Activated T-cell treated with anti-CD3 and anti-CD28 coated beads, Interleukin-2, amount 50 U/mL, for 4 hours (primary cell): Measurements from ENCODE around the gene GUCA1C. TPM values are rescaled to one million over a fixed set of nuclear protein-coding genes. Genes with fewer than 3 reads are reported as not detected.

ENCODE experiments used
- ATAC-seq, 2 donors: fragments of 200-7000 bp; cut with Tn5 transposase; one replicate each; pipeline ENCODE4 v1.10.0; 2021
- DNase-seq: peaks from one replicate; pipeline ENCODE4 v3.0.0-alpha.2; 2020
- H3K27me3 Mint-ChIP-seq: one replicate; pipeline ENCODE4 v1.8.0; 2021; ENCODE audit warnings: low read depth, mixed read lengths
- H3K36me3 Mint-ChIP-seq: one replicate; pipeline ENCODE4 v1.8.0; 2022; ENCODE audit warnings: mixed read lengths; ENCODE audit not compliant: insufficient read depth
- H3K4me1 Mint-ChIP-seq: one replicate; pipeline ENCODE4 v1.8.0; 2021; ENCODE audit warnings: low read depth, mixed read lengths
- H3K4me3 Mint-ChIP-seq: one replicate; pipeline ENCODE4 v1.8.0; 2021; ENCODE audit warnings: mild to moderate bottlenecking, moderate library complexity, mixed read lengths
- H3K9me3 Mint-ChIP-seq: one replicate; pipeline ENCODE4 v1.8.0; 2021; ENCODE audit warnings: mixed read lengths
- total RNA-seq, 3 donors: library from RNA; stranded (reverse); gene quantifications; one replicate each; pipeline ENCODE4 v1.2.1, GENCODE V29; 2021

GUCA1C gene, protein sequence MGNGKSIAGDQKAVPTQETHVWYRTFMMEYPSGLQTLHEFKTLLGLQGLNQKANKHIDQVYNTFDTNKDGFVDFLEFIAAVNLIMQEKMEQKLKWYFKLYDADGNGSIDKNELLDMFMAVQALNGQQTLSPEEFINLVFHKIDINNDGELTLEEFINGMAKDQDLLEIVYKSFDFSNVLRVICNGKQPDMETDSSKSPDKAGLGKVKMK
- total RNA-seq, result not detected

DNA sequence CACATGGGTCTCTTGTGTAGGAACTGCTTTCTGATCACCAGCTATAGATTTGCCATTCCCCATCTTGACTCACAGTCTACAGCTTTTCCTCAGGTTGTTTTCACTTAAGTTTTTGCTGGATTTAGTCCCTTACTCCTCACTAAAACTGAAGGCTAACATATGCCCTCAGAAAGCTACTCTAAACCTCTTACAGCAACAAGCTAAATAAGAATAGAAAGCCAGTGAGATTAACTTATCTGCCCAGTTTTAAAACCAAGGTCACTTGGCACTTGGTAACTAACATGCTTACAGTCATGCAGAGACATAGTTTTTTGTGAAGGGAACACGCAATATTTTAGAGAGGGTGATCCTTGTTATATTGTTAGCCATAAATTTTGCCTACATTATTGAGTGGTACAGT, at the start of gene GUCA1C:
TSS of gene GUCA1C (minus strand) at position 180 of the 400 bp plus-strand sequence. CDS start at position 63, 117 bp downstream.
- no peak for DNase-seq
- Mint-ChIP-seq H3K4me1 (no peaks in the 10 kb centered on the region), H3K27me3 (peaks cover 16% of the 10 kb centered on the region), H3K9me3 (no peaks in the 10 kb centered on the region), H3K4me3 (no peak within 1 kb of the TSS), H3K36me3 (no peaks in the 10 kb centered on the region)
- no peak for ATAC-seq

DNA sequence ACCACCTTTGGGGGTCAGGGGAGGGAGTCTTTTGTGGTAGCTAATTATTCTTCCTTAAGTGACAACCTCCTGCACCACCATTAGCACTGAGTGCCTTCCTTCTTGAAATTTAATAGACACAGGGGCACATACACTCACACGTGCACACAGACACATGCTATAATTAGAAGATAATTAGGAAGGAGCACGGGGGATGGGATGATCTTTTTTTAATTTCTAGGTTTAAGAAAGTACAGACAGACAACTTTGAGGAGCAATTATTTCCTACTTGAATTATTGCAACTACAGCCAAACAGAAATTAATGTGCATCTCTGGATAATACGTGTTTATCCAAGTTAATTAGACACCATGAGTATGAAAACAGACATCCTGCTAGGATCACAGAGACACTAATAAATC, 44.8 kb upstream of the GUCA1C start:
- DNase-seq (no peak), ATAC-seq (no peak)
- peaks cover 13% of the 10 kb centered on the region for H3K27me3 Mint-ChIP-seq
- H3K4me3 Mint-ChIP-seq, result no peak overlapping the region
- H3K36me3 Mint-ChIP-seq, result no peaks in the 10 kb centered on the region
- H3K4me1 Mint-ChIP-seq, result no peaks in the 10 kb centered on the region
- H3K9me3 Mint-ChIP-seq, result no peaks in the 10 kb centered on the region

DNA sequence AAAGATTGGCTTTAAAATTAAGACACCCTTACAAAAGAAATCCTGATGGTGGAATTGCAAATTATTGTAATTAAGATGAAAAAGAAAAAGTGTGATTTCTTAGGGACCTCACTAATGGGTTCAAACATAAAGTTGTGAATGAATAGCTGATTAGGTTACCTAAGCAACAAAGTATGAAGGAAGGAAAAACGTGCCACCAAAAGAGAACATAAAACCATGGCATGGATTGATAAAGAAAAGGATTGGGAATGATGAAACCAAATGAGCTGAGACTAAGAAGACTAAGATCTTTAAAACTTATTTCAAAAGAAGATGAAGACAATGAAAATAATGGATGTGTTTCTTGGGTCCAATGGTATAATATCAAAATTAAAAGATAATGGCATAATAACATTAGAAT, 32.2 kb upstream of the GUCA1C start:
- H3K4me1 Mint-ChIP-seq, result no peaks in the 10 kb centered on the region
- DNase-seq, result no peak
- no peaks in the 10 kb centered on the region for H3K9me3 Mint-ChIP-seq
- peaks cover 19% of the 10 kb centered on the region for H3K27me3 Mint-ChIP-seq
- H3K36me3 Mint-ChIP-seq, result no peaks in the 10 kb centered on the region
- ATAC-seq, result no peak
- no peak overlapping the region for H3K4me3 Mint-ChIP-seq

DNA sequence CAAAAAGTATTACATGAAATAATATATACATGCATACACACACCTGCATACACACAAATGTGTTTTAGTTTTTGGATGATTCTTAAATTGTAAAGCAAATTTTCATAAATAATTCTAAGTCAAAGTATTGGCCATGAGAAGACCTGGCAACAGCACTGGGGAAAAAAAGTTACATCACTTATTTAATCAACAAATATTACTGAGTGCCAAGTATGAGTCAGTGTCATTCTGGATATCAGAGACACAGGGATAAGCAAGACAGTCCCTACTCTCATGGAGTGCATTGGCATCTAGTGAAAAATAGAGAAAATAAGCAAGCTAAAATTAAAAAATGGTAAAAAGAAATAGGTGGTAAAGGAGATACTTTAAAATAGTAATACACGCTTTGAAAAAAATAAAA, 29.4 kb upstream of the GUCA1C start:
- DNase-seq (no peak), ATAC-seq (no peak)
- Mint-ChIP-seq H3K4me3 (no peak overlapping the region), H3K4me1 (no peaks in the 10 kb centered on the region), H3K27me3 (peaks cover 19% of the 10 kb centered on the region), H3K9me3 (no peaks in the 10 kb centered on the region), H3K36me3 (no peaks in the 10 kb centered on the region)

DNA sequence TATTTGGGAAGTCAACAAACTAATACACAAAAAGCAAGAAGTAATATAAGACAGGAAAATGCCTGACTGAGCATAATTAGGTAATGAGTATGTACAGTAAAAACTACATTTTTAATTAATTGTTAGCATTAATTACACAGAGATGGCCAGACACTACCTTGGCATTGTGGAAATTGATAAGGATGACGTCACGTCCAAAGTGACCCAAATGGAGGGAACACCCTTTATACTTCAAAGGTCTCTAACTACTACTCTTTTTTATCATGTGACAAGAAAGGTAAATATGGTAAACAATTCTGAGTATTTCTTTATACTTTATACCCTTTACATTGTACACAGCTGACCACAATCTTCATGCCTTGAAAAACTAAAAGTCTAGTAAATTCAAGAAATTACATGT, 22.4 kb upstream of the GUCA1C start:
- DNase-seq, result no peak
- no peaks in the 10 kb centered on the region for H3K9me3 Mint-ChIP-seq
- H3K27me3 Mint-ChIP-seq, result peaks cover 6% of the 10 kb centered on the region
- peaks cover 3% of the 10 kb centered on the region for H3K4me1 Mint-ChIP-seq
- ATAC-seq, result no peak
- no peak overlapping the region for H3K4me3 Mint-ChIP-seq
- H3K36me3 Mint-ChIP-seq, result no peaks in the 10 kb centered on the region

DNA sequence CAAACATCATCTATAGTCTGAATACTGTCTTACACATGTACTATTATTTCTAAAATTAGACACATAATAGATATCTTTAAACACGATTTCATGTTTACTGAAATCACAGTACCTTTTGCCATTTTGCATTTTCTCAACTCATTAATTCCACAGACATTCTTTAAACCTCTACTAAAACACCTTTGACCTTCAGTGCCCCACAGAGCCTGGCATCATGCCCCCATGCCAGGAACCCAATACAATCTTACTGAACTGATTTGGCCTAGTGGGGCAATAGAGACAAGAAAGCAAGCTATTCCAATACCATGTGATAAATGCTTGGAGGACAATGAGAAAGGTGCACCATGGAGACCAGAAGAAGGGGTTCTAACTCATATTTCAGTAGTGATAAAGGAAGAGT, 19.3 kb upstream of the GUCA1C start:
- H3K9me3 Mint-ChIP-seq, result no peaks in the 10 kb centered on the region
- H3K4me3 Mint-ChIP-seq, result no peak overlapping the region
- H3K4me1 Mint-ChIP-seq, result peaks cover 3% of the 10 kb centered on the region
- DNase-seq (no peak), ATAC-seq (no peak)
- H3K36me3 Mint-ChIP-seq, result no peaks in the 10 kb centered on the region
- H3K27me3 Mint-ChIP-seq, result peaks cover 4% of the 10 kb centered on the region

DNA sequence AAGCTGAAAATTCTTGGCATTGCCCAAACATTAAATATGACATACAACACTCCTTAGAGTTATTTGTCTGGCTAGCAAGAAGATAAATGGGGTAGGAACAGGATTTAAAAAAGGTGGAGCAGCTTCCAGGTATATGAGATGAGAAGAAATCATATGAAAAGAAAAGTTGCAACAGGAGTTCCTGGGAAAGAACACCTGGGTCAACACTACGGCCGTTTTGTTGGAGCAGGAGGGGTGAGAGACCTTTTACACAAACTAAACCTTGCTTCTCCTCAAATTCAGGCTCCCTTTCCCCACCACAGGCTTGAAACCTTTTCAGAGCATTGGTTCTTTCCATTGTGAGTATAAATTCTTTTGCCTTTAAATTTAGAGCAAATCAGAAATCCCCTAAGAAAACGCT, 18.8 kb upstream of the GUCA1C start:
- Mint-ChIP-seq H3K36me3 (no peaks in the 10 kb centered on the region), H3K9me3 (no peaks in the 10 kb centered on the region), H3K27me3 (peaks cover 4% of the 10 kb centered on the region), H3K4me3 (no peak overlapping the region), H3K4me1 (peaks cover 3% of the 10 kb centered on the region)
- ATAC-seq (no peak), DNase-seq (no peak)

DNA sequence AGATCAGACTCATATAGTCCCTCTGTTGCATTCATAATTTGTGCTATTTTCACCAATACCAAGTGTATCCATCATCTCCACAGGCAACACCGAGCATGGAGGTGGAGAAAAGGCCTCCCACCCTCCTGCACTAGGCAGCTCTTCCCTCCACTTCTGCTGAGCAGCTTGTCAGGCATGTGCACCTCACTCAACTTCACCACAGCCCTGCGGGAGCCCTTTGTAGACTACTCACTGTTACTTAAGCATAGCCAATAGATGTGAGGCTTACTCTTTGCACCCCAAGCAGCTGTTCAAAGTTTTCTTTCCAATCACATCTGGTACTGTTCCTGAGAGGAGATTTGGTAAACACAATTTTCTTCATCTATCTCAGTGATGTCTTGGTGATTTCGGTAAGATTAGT, 16.9 kb upstream of the GUCA1C start:
- H3K4me1 Mint-ChIP-seq, result peaks cover 3% of the 10 kb centered on the region
- ATAC-seq, result no peak
- H3K36me3 Mint-ChIP-seq, result no peaks in the 10 kb centered on the region
- H3K27me3 Mint-ChIP-seq, result peaks cover 4% of the 10 kb centered on the region
- no peak overlapping the region for H3K4me3 Mint-ChIP-seq
- no peaks in the 10 kb centered on the region for H3K9me3 Mint-ChIP-seq
- no peak for DNase-seq

DNA sequence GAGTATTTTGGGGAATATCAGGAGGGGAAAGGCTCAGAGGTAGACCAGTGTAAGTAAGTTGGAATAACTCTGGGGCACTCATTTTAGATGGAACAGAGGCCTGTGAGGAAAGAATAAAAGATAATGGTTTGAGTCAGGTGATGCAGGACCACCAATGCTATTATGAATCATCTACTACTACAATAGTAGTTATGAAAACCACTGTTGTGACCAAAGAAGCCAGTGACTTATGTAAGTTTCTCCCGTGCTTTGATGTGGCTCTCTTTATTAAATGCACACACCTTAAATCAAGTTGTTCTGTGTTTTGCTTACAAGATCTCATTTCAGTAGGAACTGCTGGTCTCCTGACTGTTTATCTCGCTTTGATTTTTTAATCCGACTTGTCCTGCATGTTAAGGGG, 13.1 kb upstream of the GUCA1C start:
- H3K36me3 Mint-ChIP-seq, result no peaks in the 10 kb centered on the region
- no peak for DNase-seq

DNA sequence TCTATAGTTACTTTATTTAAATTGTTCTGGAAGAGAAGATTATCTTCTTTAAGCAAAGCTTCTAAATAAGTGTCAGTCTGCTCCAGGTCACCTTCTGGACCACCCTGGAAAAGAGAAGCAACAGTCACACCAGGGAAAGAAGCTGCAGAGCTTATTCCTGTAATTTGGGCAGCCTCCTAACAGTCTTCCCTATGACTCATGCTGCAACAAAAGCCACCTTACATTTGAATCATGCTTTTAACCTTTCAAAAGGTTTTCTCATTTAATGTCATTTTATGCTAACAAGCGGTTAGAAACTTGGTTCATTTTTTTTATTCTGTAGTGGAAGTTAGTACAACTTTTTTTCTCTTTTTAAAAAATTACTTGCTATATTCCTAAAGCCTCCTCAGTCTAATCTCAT, 5.3 kb upstream of the GUCA1C start:
- H3K4me3 Mint-ChIP-seq, result no peak overlapping the region
- peaks cover 12% of the 10 kb centered on the region for H3K27me3 Mint-ChIP-seq
- no peaks in the 10 kb centered on the region for H3K4me1 Mint-ChIP-seq
- H3K36me3 Mint-ChIP-seq, result no peaks in the 10 kb centered on the region
- DNase-seq (no peak), ATAC-seq (no peak)
- no peaks in the 10 kb centered on the region for H3K9me3 Mint-ChIP-seq

More for the DNA sequence above, 13.1 kb upstream of the GUCA1C start:
- ATAC-seq, result no peak
- Mint-ChIP-seq H3K27me3 (no peaks in the 10 kb centered on the region), H3K4me3 (no peak overlapping the region), H3K4me1 (peaks cover 3% of the 10 kb centered on the region), H3K9me3 (no peaks in the 10 kb centered on the region)

DNA sequence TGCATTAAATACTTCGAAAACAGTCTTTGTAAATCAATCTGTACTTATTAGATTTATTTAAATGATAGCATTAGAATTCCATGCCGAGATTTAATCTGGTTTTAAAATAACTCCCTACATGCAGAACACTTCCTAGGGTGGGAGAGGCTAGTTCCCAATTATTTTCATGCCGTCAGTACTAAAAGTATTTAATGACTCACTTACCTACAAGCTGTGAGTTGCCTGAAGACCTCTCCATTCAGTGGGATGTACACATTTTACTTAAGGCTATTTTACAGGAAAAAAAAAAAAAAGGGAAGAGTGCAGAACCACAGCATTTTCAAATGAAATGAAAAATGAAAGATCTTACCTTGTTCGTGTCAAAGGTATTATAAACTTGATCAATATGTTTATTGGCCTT, 469 bp downstream of the GUCA1C start:
- ATAC-seq (no peak), DNase-seq (no peak)
- Mint-ChIP-seq H3K4me1 (no peaks in the 10 kb centered on the region), H3K36me3 (no peaks in the 10 kb centered on the region), H3K9me3 (no peaks in the 10 kb centered on the region), H3K27me3 (peaks cover 16% of the 10 kb centered on the region), H3K4me3 (no peak overlapping the region)

DNA sequence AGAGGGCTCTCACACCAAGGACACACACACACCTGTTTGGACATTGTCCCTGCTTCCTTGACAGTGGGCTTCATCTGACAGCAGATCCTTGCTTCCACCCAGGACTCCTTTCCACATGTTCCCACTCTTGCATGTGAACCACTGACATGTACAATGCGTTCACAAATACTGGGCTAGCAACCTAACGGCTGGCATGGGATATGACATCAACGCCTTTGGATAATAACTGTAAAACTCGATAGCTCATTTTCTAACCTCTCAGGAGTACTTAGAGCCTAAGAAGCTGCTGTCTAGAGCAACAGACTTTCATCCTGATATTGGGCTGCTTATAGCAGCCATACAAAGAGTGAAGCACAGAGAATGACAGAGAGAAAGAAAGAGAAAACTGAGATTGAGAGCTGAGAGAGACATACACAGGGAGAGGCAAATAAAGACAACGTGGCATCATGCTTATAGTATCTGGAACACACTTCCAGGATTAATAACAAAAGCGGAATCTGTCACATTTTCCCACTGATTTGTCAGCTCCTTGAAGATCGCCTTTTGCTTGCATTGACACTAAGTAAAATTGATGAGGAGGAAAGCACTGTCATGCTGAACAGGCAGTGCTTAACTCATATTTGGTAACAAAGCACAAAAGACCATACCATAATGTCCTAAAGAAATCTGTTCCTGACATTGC, 1.7 kb downstream of the GUCA1C start:
- Mint-ChIP-seq H3K4me3 (no peak overlapping the region), H3K36me3 (no peaks in the 10 kb centered on the region), H3K4me1 (no peaks in the 10 kb centered on the region), H3K27me3 (peaks cover 19% of the 10 kb centered on the region), H3K9me3 (no peaks in the 10 kb centered on the region)
- no peak for ATAC-seq
- no peak for DNase-seq

DNA sequence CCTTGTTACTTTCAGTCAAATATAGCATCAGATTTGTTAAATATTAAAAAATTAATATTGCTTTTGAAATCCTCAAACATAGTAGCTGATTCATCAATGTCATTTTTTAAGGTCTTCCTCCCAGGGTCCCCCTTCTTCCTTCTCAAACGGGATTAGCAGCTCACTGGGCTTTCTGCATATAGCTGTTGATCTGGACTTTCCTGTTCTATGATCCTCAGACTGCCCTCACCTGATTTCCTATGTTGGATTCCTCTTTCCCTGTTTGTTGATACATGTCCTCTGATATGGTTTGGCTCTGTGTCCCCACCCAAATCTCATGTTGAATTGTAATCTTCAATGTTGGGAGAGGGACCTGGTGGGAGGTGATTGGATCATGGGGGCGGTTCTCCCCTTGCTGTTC, 5.8 kb downstream of the GUCA1C start:
- Mint-ChIP-seq H3K4me3 (no peak overlapping the region), H3K27me3 (peaks cover 15% of the 10 kb centered on the region), H3K4me1 (no peaks in the 10 kb centered on the region), H3K9me3 (no peaks in the 10 kb centered on the region), H3K36me3 (no peaks in the 10 kb centered on the region)
- DNase-seq, result no peak
- ATAC-seq, result no peak

DNA sequence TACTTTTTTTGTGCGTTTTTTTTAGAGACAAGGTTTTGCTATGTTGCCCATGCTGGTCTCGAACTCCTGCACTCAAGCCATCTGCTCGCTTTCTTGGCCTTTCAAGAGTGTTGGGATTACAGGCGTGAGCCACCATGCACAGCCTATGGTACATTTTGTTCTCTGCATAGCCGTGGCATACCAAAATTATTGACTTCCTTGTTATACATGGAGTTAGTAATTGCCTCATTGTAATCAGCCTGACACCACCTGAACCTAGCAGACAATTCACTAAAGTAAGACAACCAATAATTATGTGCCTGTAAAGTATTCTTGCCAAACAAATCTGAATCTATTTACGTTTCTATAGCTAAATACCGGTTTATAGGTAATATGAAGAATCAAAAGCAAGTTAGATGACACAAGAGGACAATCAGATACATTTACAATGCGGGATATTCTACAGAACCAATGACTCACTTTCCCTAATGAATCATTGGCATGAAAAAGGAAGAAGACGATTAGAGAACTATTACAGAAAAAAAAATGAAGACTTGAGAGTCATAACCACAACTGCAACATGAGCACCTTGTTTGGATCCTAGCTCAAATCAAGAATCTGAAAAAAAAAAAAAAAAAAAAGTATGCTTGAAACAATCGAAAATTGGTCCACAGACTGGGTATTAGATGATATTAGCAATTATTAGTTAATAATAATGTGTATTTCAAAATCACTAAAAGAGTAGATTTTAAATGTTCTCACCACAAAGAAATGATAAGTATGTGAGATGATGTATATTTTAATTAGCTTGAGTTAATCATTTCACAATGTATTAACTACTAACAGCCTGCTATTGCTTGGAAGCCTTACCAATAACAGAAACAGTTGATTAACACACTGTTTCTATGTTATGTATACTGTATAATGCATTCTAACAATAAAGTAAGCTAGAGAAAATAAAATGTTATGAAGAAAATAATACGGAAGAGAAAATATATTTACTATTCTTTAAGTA, 7.1 kb downstream of the GUCA1C start:
- Mint-ChIP-seq H3K36me3 (no peaks in the 10 kb centered on the region), H3K9me3 (no peaks in the 10 kb centered on the region), H3K27me3 (peaks cover 13% of the 10 kb centered on the region), H3K4me1 (no peaks in the 10 kb centered on the region), H3K4me3 (no peak overlapping the region)
- no peak for DNase-seq
- ATAC-seq, result peak; percentile 34 to 58
